Adrenal gland (tissue), 12 donors: ENCODE data around the gene ALG14. TPM values are rescaled to one million over a fixed set of nuclear protein-coding genes. Genes with fewer than 3 reads are reported as not detected.

Source experiments
- DNase-seq, 7 donors: peaks; one replicate each; pipeline ENCODE4 v3.0.0-alpha.2; 2019 to 2020
- H3K27ac ChIP-seq, 5 donors: fragments of 200-600 bp; sonication (generic) in 4 of 5; 1 replicate in 3 of 5; 2 replicates in 2 of 5; pipeline versions ENCODE4 v1.5.1 to v1.8.0; 2016 to 2020; ENCODE audit warnings: mild to moderate bottlenecking in 1 of 5
- H3K27me3 ChIP-seq: fragments of 200-600 bp; 2 replicates; pipeline ENCODE4 v1.8.0; 2021
- H3K36me3 ChIP-seq, 2 donors: fragments of 200-600 bp; replicated peaks in 1 of 2; 1 replicate in 1 of 2; 2 replicates in 1 of 2; pipeline versions ENCODE4 v1.5.1 to v1.8.0; 2018 to 2022
- H3K4me1 ChIP-seq, 2 donors: fragments of 200-600 bp; replicated peaks in 1 of 2; 1 replicate in 1 of 2; 2 replicates in 1 of 2; pipeline versions ENCODE4 v1.5.1 to v1.8.0; 2018 to 2021
- H3K4me3 ChIP-seq, 4 donors: fragments of 200-600 bp; sonication (generic) in 3 of 4; one replicate each; pipeline ENCODE4 v1.5.1; 2016 to 2018
- H3K9me3 ChIP-seq, 3 donors: fragments of 200-600 bp; sonication (generic) in 1 of 3; replicated peaks in 1 of 3; 1 replicate in 2 of 3; 2 replicates in 1 of 3; pipeline versions ENCODE4 v1.5.1 to v1.8.0; 2016 to 2021
- CTCF ChIP-seq, 6 experiments: fragments of 450-650 bp in 4 of 6; fragments of 200-600 bp in 2 of 6; sonication (generic) in 1 of 6; IDR thresholded peaks; 1 replicate in 5 of 6; 2 replicates in 1 of 6; pipeline versions ENCODE4 v1.5.1 to v1.8.0; 2016 to 2021; ENCODE audit warnings: antibody characterized with exemption in 6 of 6, mild to moderate bottlenecking in 2 of 6, moderate library complexity in 1 of 6
- POLR2A ChIP-seq, 2 donors: fragments of 450-650 bp; IDR thresholded peaks; one replicate each; pipeline ENCODE4 v1.6.1; 2017; ENCODE audit warnings: antibody characterized with exemption in 2 of 2, mild to moderate bottlenecking in 2 of 2, moderate library complexity in 1 of 2
- WGBS, 4 donors: extraction: QIAGEN DNeasy Blood & Tissue Kit in 2 of 4; methylation state at CpG; one replicate each; pipeline versions ENCODE4 v1.1.5 to v1.1.7; 2013 to 2017; 5-methylcytosine and 5-hydroxymethylcytosine counted together
- intact Hi-C, 2 donors: fragments of 100-400 bp; cut with DNase I; formaldehyde crosslinking; loops; one replicate each; pipeline versions ENCODE4 v1.14.1 to v1.15.0; 2022 to 2023
- polyA plus RNA-seq, 3 donors: library from polyadenylated mRNA; stranded (reverse); fragments of 200-250 nt in 2 of 3; fragments of 350-450 nt in 1 of 3; fragmentation: Illumina TruSeq in 1 of 3; extraction: RNeasy Lipid Tissue Mini Kit (QIAGEN cat#74804) in 1 of 3; gene quantifications; one replicate each; pipeline ENCODE4 v1.2.3, GENCODE V29; 2013 to 2014
- total RNA-seq, 9 donors: library from RNA; depleted of rRNA in 4 of 9; stranded (reverse); fragments of >200 nt in 4 of 9; fragments of 120-200 nt in 1 of 9; fragmentation: NEBNext Ultra II Directional in 1 of 9; extraction: Animal tissue kit (Norgen Biotek cat#: 25700) in 1 of 9; gene quantifications; one replicate each; pipeline versions ENCODE4 v1.1.0 to v1.2.4, GENCODE V29; 2013 to 2023
- donor health status: healthy with polysubstance abuse.
- donor health status: Bipolar disorder and iron deficiency.
- donor health status: DM: yes; HTN: yes; CAD: no.
- donor health status: DM: no; HTN: no; CAD: no.
- donor health status: DM: no; HTN: no; CAD: no.
- donor health status: DM: yes; HTN: yes; CAD: no.

The ALG14 gene
- total and polyA plus RNA-seq, 12 donors, result 1.5 to 29.9 (median 14.3) TPM

- Histone ChIP-seq H3K4me3 (peak overlapping the region in 1 of 4 donors; percentile 42), H3K9me3 (no peaks in the 10 kb centered on the region), H3K27me3 (no peaks in the 10 kb centered on the region), H3K36me3 (no peaks in the 10 kb centered on the region), H3K27ac (peak overlapping the region; percentile 54 to 89 (median 85)), H3K4me1 (peaks cover 13 to 23% of the 10 kb centered on the region in 2 donors)
- TF ChIP-seq CTCF (IDR thresholded peaks at IDR 0.05), result no peak
- peak in 1 of 2 donors; percentile 53 for TF ChIP-seq POLR2A (IDR thresholded peaks at IDR 0.05)
- WGBS, 4 donors, result 2 to 9% (median 6%) methylated on average over 10 of the region's 10 CpGs
- intact Hi-C loops, result no loop called here
- peak; percentile 44 to 88 (median 72) for DNase-seq
These were observed 110.1 kb downstream of the ALG14 start for GRCh38 chr1:94962409-94963265.

- no peak for DNase-seq
These were observed 110.8 kb downstream of the ALG14 start for GRCh38 chr1:94961988-94962387.

GRCh38 chr1:94961582-94961981, 111.2 kb downstream of the ALG14 start:
- H3K9me3 ChIP-seq, result no peaks in the 10 kb centered on the region
- TF ChIP-seq CTCF (IDR thresholded peaks at IDR 0.05) (no peak), POLR2A (IDR thresholded peaks at IDR 0.05) (no peak)
- H3K27me3 ChIP-seq, result no peaks in the 10 kb centered on the region
- no peaks in the 10 kb centered on the region for H3K36me3 ChIP-seq
- intact Hi-C loops, result no loop called here
- H3K4me1 ChIP-seq, result peaks cover 16 to 23% of the 10 kb centered on the region in 2 donors
- no peak overlapping the region for H3K4me3 ChIP-seq
- peak overlapping the region in 3 of 5 donors; percentile 70 to 89 (median 85) for H3K27ac ChIP-seq
- no peak for DNase-seq
- 75 to 96% (median 91%) methylated on average over 7 of the region's 7 CpGs for WGBS, 4 donors

More at GRCh38 chr1:94961988-94962387, 110.8 kb downstream of the ALG14 start:
- Histone ChIP-seq H3K27me3 (no peaks in the 10 kb centered on the region), H3K9me3 (no peaks in the 10 kb centered on the region), H3K4me3 (no peak overlapping the region), H3K4me1 (peaks cover 13 to 23% of the 10 kb centered on the region in 2 donors), H3K36me3 (no peaks in the 10 kb centered on the region), H3K27ac (peak overlapping the region in 3 of 5 donors; percentile 70 to 89 (median 85))
- TF ChIP-seq POLR2A (IDR thresholded peaks at IDR 0.05) (no peak), CTCF (IDR thresholded peaks at IDR 0.05) (no peak)
- intact Hi-C loops, result no loop called here
- 41 to 75% (median 73%) methylated on average over 3 of the region's 3 CpGs for WGBS, 4 donors

GRCh38 chr1:94958081-94958480, 114.7 kb downstream of the ALG14 start:
- Histone ChIP-seq H3K27ac (no peak overlapping the region), H3K4me3 (no peak overlapping the region), H3K27me3 (no peaks in the 10 kb centered on the region), H3K4me1 (peaks cover 31 to 37% of the 10 kb centered on the region in 2 donors), H3K9me3 (no peaks in the 10 kb centered on the region), H3K36me3 (no peaks in the 10 kb centered on the region)
- TF ChIP-seq CTCF (IDR thresholded peaks at IDR 0.05) (no peak), POLR2A (IDR thresholded peaks at IDR 0.05) (no peak)
- intact Hi-C loops, result no loop called here
- 88 to 93% (median 93%) methylated on average over 1 of the region's 1 CpG for WGBS, 4 donors
- DNase-seq, result no peak
